Activated naive CD8-positive, alpha-beta T cell treated with anti-CD3 and anti-CD28 coated beads, Interleukin-2, amount 10 ng/mL, durations not matched to agents 7 days and 5 days (primary cell): ENCODE results near the gene ARL15. TPM values are rescaled to one million over a fixed set of nuclear protein-coding genes. Genes with fewer than 3 reads are reported as not detected.
A peak's percentile ranks its signal among the peaks of the same experiment; 100 is the strongest.
"Not testable (repeated sequence)": the region's sequence is repeated elsewhere in the genome, so short reads cannot be mapped to it uniquely, and the experiment has no call there.

Experiments used
- ATAC-seq: fragments of 150-1000 bp; cut with Tn5 transposase; one replicate; pipeline ENCODE4 v1.10.0; 2021; ENCODE audit warnings: low read depth, moderate library complexity
- POLR2A ChIA-PET: fragments of 350-600 bp; sonication (Branson Sonifier 250); formaldehyde crosslinking; loops from one replicate; lab custom pipeline; 2021; ENCODE audit warnings: antibody characterized with exemption; lab: Charles Lee
- DNase-seq: peaks from one replicate; pipeline ENCODE4 v3.0.0; 2021
- H3K27ac Mint-ChIP-seq: one replicate; pipeline ENCODE4 v1.8.0; 2022; ENCODE audit warnings: mild to moderate bottlenecking, mixed read lengths
- H3K27me3 Mint-ChIP-seq: one replicate; pipeline ENCODE4 v1.8.0; 2022; ENCODE audit warnings: mild to moderate bottlenecking, moderate library complexity, mixed read lengths
- H3K36me3 Mint-ChIP-seq: one replicate; pipeline ENCODE4 v1.8.0; 2021; ENCODE audit warnings: mild to moderate bottlenecking, mixed read lengths
- H3K4me1 Mint-ChIP-seq: one replicate; pipeline ENCODE4 v1.8.0; 2021; ENCODE audit warnings: mixed read lengths
- H3K4me3 Mint-ChIP-seq: one replicate; pipeline ENCODE4 v1.8.0; 2022; ENCODE audit warnings: mild to moderate bottlenecking, moderate library complexity, mixed read lengths
- H3K9me3 Mint-ChIP-seq: one replicate; pipeline ENCODE4 v1.8.0; 2021; ENCODE audit warnings: mixed read lengths
- total RNA-seq, 2 experiments: library from RNA; stranded (reverse); gene quantifications; one replicate each; pipeline ENCODE4 v1.2.3, GENCODE V29; 2021

ARL15 gene
- total RNA-seq, 2 experiments from 2014 or later, result 9.8 to 12.2 TPM

- Mint-ChIP-seq H3K27me3 (no peaks in the 10 kb centered on the region), H3K9me3 (no peaks in the 10 kb centered on the region), H3K27ac (no peak overlapping the region), H3K4me3 (no peak overlapping the region), H3K4me1 (no peaks in the 10 kb centered on the region), H3K36me3 (no peaks in the 10 kb centered on the region)
- DNase-seq (no peak), ATAC-seq (no peak)
- POLR2A ChIA-PET, result no interaction called here
Measured at GRCh38 chr5:54045077-54045792, 265.1 kb downstream of the ARL15 start.

DNA sequence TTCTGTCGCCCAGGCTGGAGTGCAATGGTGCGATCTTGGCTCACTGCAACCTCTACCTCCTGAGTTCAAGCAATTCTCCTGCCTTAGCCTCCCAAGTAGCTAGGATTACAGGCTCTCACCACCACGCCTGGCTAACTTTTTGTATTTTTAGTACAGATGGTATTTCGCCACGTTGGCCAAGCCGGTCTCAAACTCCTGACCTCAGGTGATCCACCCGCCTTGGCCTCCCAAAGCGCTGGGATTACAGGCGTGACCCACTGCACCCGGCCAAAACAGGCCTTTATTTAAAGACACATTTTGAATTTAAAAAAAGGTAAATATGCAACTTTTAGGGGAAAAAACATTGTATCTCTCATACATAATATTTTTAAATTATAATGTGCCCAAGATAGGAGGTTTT is 266.1 kb downstream of the ARL15 start:
- H3K4me3 Mint-ChIP-seq, POLR2A ChIA-PET, H3K36me3 Mint-ChIP-seq, ATAC-seq, H3K27ac Mint-ChIP-seq, H3K9me3 Mint-ChIP-seq, DNase-seq, H3K4me1 Mint-ChIP-seq, H3K27me3 Mint-ChIP-seq: not testable (repeated sequence)

- no peaks in the 10 kb centered on the region for H3K27me3 Mint-ChIP-seq
- no peak overlapping the region for H3K4me3 Mint-ChIP-seq
- no peaks in the 10 kb centered on the region for H3K36me3 Mint-ChIP-seq
- POLR2A ChIA-PET, result no interaction called here
- no peaks in the 10 kb centered on the region for H3K9me3 Mint-ChIP-seq
- no peak overlapping the region for H3K27ac Mint-ChIP-seq
- DNase-seq (no peak), ATAC-seq (no peak)
- no peaks in the 10 kb centered on the region for H3K4me1 Mint-ChIP-seq
Measured at GRCh38 chr5:54040804-54041203, 269.6 kb downstream of the ARL15 start.

- Mint-ChIP-seq H3K4me1 (no peaks in the 10 kb centered on the region), H3K27ac (no peak overlapping the region), H3K27me3 (no peaks in the 10 kb centered on the region), H3K4me3 (no peak overlapping the region), H3K9me3 (no peaks in the 10 kb centered on the region), H3K36me3 (no peaks in the 10 kb centered on the region)
- DNase-seq, result no peak
- no peak for ATAC-seq
- POLR2A ChIA-PET, result interaction anchor here (0.7 kb wide), 1 partner anchor 300 kb away, joined by 4 read pairs; no protein-coding TSS in a partner anchor
Measured at GRCh38 chr5:54040018-54040417, 270.4 kb downstream of the ARL15 start.

GRCh38 chr5:54037205-54037604 is 273.2 kb downstream of the ARL15 start:
- Mint-ChIP-seq H3K36me3 (no peaks in the 10 kb centered on the region), H3K27ac (no peak overlapping the region), H3K4me1 (no peaks in the 10 kb centered on the region), H3K9me3 (no peaks in the 10 kb centered on the region), H3K4me3 (no peak overlapping the region), H3K27me3 (no peaks in the 10 kb centered on the region)
- POLR2A ChIA-PET, result no interaction called here
- no peak for ATAC-seq
- DNase-seq, result no peak

- ATAC-seq (no peak), DNase-seq (no peak)
- Mint-ChIP-seq H3K9me3 (no peaks in the 10 kb centered on the region), H3K36me3 (no peaks in the 10 kb centered on the region), H3K4me1 (peaks cover 2% of the 10 kb centered on the region), H3K27ac (no peak overlapping the region), H3K4me3 (no peak overlapping the region), H3K27me3 (no peaks in the 10 kb centered on the region)
- POLR2A ChIA-PET, result no interaction called here
Measured at GRCh38 chr5:54030981-54031380, 279.4 kb downstream of the ARL15 start.

DNA sequence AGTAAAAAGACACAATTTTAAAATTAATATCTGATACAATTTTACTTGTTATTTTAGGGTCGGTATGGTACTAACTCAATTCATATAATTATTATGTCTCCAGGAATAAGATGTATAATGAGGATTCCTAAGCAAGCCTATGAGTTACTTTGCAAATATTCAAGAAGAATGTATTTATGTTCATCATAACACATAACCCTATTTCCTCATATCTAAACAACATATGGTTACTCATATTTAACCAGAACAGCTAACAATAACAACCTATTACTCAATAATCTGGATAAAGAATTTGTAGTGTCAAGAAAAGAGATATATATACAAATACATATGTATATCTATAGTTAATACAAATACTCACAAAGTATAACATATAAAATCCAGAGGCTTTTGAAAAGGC is 285.9 kb downstream of the ARL15 start:
- DNase-seq (no peak), ATAC-seq (no peak)
- H3K4me3 Mint-ChIP-seq, result no peak overlapping the region
- POLR2A ChIA-PET, result interaction anchor here (0.5 kb wide), 1 partner anchor 29 kb away, joined by 6 read pairs; no protein-coding TSS in a partner anchor
- peaks cover 5% of the 10 kb centered on the region for H3K36me3 Mint-ChIP-seq
- H3K27me3 Mint-ChIP-seq, result no peaks in the 10 kb centered on the region
- no peak overlapping the region for H3K27ac Mint-ChIP-seq
- H3K9me3 Mint-ChIP-seq, result no peaks in the 10 kb centered on the region
- peaks cover 19% of the 10 kb centered on the region for H3K4me1 Mint-ChIP-seq

GRCh38 chr5:54022223-54022622 is 288.1 kb downstream of the ARL15 start:
- Mint-ChIP-seq H3K36me3 (peaks cover 8% of the 10 kb centered on the region), H3K4me1 (peaks cover 17% of the 10 kb centered on the region), H3K4me3 (peak overlapping the region; percentile 80), H3K27me3 (no peaks in the 10 kb centered on the region), H3K9me3 (no peaks in the 10 kb centered on the region), H3K27ac (peak overlapping the region; percentile 89)
- POLR2A ChIA-PET, result no interaction called here
- DNase-seq (no peak), ATAC-seq (peak; percentile 21)

DNA sequence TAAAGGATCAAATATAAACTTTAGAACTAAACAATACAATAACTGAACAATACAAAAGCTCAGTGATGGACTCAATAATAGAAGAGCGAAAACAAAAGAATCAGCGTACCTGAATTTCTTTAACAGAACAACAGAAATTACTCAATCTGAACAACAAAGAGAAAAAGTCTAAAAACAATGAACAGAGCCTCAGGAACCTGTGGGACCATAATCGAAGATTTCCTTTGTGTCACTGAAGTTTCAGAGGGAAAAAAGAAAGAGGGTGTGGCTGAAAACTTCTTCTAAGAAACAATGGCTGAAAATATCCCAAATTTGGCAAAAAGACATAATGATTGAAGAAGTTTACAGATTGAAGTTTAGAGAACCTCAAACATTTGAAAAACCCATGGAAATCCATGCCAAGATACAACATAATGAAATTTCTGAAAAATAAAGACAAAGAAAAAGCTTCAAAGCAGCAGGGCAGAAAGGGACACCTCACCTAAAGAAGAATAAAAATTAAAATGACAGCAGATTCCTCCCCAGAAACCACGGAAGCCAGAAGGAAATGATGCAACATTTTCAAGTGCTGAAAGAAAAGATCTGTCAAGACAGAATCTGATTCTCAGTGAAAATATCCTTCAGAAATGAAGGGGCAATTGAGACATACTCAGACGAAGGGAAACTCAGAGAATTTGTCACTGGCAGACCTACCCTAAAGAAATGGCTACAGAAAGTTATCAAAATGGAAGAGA is 288.8 kb downstream of the ARL15 start:
- peak overlapping the region; percentile 89 for H3K27ac Mint-ChIP-seq
- peak overlapping the region; percentile 80 for H3K4me3 Mint-ChIP-seq
- H3K27me3 Mint-ChIP-seq, result no peaks in the 10 kb centered on the region
- ATAC-seq (peak; percentile 74), DNase-seq (no peak)
- POLR2A ChIA-PET, result no interaction called here
- no peaks in the 10 kb centered on the region for H3K9me3 Mint-ChIP-seq
- H3K36me3 Mint-ChIP-seq, result peaks cover 8% of the 10 kb centered on the region
- peaks cover 17% of the 10 kb centered on the region for H3K4me1 Mint-ChIP-seq

DNA sequence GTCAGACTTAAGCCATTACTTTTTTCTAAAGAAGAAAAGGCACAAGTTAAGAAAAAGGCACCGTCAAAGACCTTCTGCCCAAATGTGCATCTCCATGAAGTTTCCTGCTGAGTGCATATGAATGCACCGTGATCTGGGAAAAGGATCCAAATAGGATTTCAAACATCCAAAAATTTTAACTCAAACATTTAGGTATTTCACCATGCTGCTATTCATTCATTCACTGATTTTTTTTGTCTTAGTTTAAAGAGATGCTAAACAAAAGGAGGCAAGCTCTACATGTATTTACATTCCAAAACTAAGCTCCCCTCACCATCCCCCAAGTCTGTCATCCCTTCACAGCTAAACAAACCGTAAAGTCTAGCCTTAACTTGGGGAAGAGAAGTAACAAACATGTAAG is 291.9 kb downstream of the ARL15 start:
- no peak for DNase-seq
- Mint-ChIP-seq H3K9me3 (peaks cover 10% of the 10 kb centered on the region), H3K4me3 (no peak overlapping the region), H3K36me3 (peaks cover 23% of the 10 kb centered on the region), H3K27me3 (no peaks in the 10 kb centered on the region), H3K4me1 (peaks cover 17% of the 10 kb centered on the region), H3K27ac (no peak overlapping the region)
- POLR2A ChIA-PET, result no interaction called here
- no peak for ATAC-seq

DNA sequence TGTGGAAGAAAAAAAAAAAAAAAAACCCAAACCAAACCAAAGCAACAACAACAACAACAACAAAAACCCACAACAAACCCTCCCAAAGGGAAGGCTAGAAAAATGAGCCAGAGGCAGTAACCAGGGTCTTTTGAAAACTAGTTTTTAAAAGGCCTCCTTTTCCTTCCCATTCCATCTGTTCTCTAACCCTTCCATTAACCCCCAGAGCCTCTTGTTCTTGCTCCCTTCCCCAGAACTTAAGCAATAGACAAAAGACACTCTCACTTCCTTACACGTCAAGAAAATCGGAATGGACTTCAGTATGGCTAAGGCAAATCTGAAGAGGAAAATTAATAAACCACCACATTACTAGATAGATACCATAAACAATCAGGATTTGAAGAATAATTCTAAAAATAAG is 292.8 kb downstream of the ARL15 start:
- Mint-ChIP-seq H3K27ac (no peak overlapping the region), H3K27me3 (no peaks in the 10 kb centered on the region), H3K4me1 (peaks cover 15% of the 10 kb centered on the region), H3K4me3 (no peak overlapping the region), H3K9me3 (peaks cover 14% of the 10 kb centered on the region), H3K36me3 (peaks cover 20% of the 10 kb centered on the region)
- DNase-seq, result no peak
- ATAC-seq, result no peak
- POLR2A ChIA-PET, result no interaction called here

DNA sequence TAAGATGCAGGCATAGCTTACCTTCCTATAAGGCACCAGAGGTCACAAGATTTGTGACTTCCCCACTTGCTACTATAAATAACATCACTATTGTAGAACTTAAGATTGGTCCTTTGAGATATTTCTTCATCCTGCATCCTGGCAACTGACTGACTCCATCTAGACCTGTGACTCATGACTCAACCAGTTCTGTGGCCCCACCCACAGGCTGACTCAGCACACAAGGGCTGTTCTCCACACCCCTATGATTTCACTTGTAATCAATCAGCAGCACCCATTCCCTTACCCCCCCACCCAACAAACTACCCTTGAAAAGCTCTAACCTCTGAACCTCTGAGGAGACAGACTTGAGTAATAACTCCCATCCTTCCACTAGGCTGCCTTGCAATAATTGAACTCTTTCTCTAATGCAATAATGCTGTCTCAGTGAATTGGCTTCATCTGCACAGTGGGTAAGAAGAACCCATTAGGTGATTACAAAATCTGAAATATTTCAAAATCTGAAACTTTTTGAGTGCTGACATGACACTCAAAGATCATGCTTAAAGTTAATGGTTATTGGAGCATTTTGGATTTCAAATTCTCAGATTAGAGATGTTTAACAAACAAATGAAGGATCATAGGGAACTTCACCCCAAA is 296.7 kb downstream of the ARL15 start:
- Mint-ChIP-seq H3K36me3 (peaks cover 17% of the 10 kb centered on the region), H3K4me3 (no peak overlapping the region), H3K9me3 (peaks cover 14% of the 10 kb centered on the region), H3K4me1 (no peaks in the 10 kb centered on the region), H3K27me3 (no peaks in the 10 kb centered on the region), H3K27ac (no peak overlapping the region)
- ATAC-seq (no peak), DNase-seq (no peak)
- POLR2A ChIA-PET, result no interaction called here

- Mint-ChIP-seq H3K27me3 (no peaks in the 10 kb centered on the region), H3K4me1 (no peaks in the 10 kb centered on the region), H3K4me3 (no peak overlapping the region), H3K27ac (no peak overlapping the region), H3K9me3 (peaks cover 14% of the 10 kb centered on the region), H3K36me3 (peaks cover 12% of the 10 kb centered on the region)
- ATAC-seq, result no peak
- DNase-seq, result no peak
- POLR2A ChIA-PET, result no interaction called here
Measured at GRCh38 chr5:54009828-54010227, 300.5 kb downstream of the ARL15 start.
